Measurements from ENCODE around the gene CTBP1.

Gene CTBP1

DNA sequence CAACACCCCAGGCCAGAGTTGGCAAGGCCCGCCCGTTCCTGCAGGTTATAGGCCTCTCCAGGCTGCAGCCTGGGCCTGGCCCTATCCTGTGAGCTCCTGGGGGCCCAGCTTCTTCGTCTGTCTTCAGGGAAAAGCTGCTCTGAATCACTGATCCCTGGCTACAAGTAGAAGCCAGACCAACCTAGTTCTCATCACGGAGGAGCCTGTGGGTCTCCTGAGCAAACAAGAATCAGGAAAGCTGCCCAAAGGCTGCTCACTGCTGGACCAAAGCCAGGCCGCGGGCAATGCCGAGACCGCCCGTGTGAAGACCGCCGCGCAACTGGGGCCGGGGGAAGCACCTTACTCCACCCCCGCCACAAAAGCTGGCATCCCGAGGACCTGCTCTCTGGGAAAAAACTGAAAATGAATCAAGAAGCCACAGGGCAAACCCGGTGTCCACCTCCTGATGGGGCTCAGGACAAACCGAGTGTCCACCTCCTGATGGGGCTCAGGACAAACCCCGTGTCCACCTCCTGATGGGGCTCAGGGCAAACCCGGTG lies 12.8 kb downstream of the CTBP1 start:
- no peaks in the 10 kb centered on the region for H3K27me3 ChIP-seq (replicated peaks; ENCODE audit: control insufficient read depth, insufficient read depth, low read length)
- no peak for DNase-seq (ENCODE audit: extremely low read depth, insufficient read length)
- peaks cover 53% of the 10 kb centered on the region for H3K36me3 ChIP-seq (ENCODE audit: control insufficient read depth, insufficient read depth, low read length)
- TF ChIP-seq, protein P1, sequence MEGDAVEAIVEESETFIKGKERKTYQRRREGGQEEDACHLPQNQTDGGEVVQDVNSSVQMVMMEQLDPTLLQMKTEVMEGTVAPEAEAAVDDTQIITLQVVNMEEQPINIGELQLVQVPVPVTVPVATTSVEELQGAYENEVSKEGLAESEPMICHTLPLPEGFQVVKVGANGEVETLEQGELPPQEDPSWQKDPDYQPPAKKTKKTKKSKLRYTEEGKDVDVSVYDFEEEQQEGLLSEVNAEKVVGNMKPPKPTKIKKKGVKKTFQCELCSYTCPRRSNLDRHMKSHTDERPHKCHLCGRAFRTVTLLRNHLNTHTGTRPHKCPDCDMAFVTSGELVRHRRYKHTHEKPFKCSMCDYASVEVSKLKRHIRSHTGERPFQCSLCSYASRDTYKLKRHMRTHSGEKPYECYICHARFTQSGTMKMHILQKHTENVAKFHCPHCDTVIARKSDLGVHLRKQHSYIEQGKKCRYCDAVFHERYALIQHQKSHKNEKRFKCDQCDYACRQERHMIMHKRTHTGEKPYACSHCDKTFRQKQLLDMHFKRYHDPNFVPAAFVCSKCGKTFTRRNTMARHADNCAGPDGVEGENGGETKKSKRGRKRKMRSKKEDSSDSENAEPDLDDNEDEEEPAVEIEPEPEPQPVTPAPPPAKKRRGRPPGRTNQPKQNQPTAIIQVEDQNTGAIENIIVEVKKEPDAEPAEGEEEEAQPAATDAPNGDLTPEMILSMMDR (IDR thresholded peaks at IDR 0.05; ENCODE audit: insufficient read depth, low read length, poor library complexity, severe bottlenecking) = no peak
- no peak overlapping the region for H3K4me3 ChIP-seq (replicated peaks; ENCODE audit: low read depth, low read length)

DNA sequence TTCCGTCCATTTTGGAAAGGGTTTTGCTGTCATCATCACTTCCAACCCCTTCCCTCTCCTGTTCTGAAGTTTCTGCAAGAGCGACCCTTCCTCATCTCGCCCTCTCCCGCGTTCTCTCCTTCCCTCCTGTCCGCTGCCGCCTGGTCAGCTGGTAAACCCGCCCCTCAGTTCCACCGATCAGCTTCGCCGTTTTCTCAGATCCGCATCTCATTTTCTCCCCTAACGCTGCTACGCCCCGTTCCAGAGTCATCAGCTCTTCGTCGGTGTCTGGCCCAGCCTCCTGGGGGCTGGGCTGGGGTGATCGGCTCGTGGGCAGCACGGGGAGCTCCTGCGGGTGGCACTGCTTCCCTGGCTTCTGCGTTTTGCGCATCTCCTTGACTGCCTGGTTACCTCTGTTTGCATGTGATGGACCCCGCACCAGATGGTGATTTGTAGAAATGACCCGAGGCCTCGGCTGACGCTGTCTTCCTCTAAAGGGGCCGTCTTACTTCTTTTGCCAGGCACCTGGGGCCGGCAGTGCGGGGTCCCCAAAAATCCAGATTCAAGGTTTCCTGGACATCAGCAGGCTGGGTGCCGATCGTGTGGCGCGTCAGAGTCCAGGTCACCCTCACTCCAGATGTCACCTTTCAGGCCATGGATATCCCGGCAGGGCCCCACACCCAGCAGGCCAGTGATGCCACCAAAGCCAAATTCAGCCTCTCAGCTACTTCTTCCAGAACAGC lies 13.4 kb downstream of the CTBP1 start:
- DNase-seq (ENCODE audit: extremely low read depth, insufficient read length) = no peak
- no peaks in the 10 kb centered on the region for H3K27me3 ChIP-seq (replicated peaks; ENCODE audit: control insufficient read depth, insufficient read depth, low read length)
- H3K4me3 ChIP-seq (replicated peaks; ENCODE audit: low read depth, low read length) = no peak overlapping the region
- TF ChIP-seq, protein P1 (IDR thresholded peaks at IDR 0.05; ENCODE audit: insufficient read depth, low read length, poor library complexity, severe bottlenecking) = no peak
- peaks cover 53% of the 10 kb centered on the region for H3K36me3 ChIP-seq (ENCODE audit: control insufficient read depth, insufficient read depth, low read length)

DNA sequence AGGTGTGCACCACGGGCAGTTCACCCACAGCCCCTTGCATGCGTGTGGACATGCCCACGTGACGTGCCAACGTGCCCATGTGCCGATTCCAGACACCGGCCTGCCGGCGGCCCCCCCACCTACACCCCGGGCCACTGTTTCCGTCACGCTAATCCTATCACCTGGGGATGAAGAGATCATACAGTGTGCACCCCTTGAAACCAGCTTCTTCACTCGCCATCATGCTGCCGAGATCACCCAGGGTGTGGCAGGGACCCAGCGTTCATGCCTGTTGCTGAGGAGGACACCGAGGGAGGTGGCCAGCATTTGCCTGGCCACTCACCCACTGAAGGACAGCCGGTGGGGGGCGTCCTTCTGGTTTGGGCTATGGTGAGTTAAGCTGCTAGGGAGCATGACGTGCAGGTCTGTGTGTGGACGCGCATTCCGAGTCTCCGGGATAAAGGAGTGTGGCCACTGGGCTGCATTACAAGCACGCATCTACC lies 14.1 kb downstream of the CTBP1 start:
- no peak overlapping the region for H3K4me3 ChIP-seq (replicated peaks; ENCODE audit: low read depth, low read length)
- H3K27me3 ChIP-seq (replicated peaks; ENCODE audit: control insufficient read depth, insufficient read depth, low read length) = no peaks in the 10 kb centered on the region
- DNase-seq (ENCODE audit: extremely low read depth, insufficient read length) = no peak
- TF ChIP-seq, protein P1 (IDR thresholded peaks at IDR 0.05; ENCODE audit: insufficient read depth, low read length, poor library complexity, severe bottlenecking) = no peak
- H3K36me3 ChIP-seq (ENCODE audit: control insufficient read depth, insufficient read depth, low read length) = peaks cover 57% of the 10 kb centered on the region

DNA sequence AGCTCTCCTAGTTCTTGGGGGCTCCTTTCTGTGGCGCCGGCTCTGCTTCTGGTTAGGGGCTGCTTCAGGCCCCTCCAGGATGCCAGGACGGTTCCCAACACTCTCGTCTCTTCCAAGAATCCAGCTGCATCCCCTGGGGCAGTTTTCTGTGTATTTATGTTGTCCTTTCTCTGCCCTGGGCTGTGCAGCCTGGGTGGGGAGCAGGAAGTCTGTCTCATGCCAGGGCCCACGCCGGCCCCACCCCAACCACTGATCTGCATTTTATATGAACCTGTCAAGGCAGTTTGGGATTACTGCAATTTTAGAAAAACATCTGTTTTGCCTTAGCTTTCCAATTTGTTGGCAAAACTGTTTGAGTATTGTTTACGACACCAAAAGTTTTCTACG lies 14.6 kb downstream of the CTBP1 start:
- H3K36me3 ChIP-seq (ENCODE audit: control insufficient read depth, insufficient read depth, low read length) = peaks cover 57% of the 10 kb centered on the region
- TF ChIP-seq, protein P1 (IDR thresholded peaks at IDR 0.05; ENCODE audit: insufficient read depth, low read length, poor library complexity, severe bottlenecking) = no peak
- DNase-seq (ENCODE audit: extremely low read depth, insufficient read length) = no peak
- H3K4me3 ChIP-seq (replicated peaks; ENCODE audit: low read depth, low read length) = no peak overlapping the region
- H3K27me3 ChIP-seq (replicated peaks; ENCODE audit: control insufficient read depth, insufficient read depth, low read length) = no peaks in the 10 kb centered on the region

DNA sequence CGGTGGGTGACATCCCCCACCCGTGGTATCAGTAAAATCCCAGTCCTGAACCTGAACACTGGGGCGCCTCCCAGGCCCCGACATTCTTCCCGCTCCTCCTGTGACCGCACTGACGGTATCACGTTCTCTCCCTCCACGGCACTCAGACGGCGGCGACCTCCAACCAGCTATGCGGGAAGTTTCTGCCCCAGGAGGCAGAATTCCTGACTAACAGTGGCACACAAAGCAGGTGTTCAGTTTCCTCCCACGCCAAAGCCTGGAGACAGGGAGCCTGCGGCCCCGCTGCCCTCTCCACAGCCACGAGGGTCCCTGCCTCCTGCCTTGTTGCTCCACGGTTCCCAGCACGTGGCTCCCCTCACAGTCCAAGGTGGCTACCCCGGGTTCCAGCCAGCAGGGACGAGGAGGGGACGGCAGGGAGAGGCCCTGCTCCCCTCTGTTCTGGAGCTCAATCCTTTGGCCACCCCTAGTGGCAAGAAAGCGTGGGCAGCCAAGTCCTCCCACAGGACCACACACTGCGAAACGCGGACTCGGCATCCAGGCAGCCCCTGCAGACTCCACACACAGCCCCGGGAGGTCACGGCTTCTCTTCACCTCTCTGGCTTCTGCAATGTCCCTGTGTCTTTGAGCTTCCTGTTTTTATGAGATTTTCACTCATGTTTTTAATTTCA lies 15.2 kb downstream of the CTBP1 start:
- TF ChIP-seq, protein P1 (IDR thresholded peaks at IDR 0.05; ENCODE audit: insufficient read depth, low read length, poor library complexity, severe bottlenecking) = peak; percentile 1
- H3K36me3 ChIP-seq (ENCODE audit: control insufficient read depth, insufficient read depth, low read length) = peaks cover 60% of the 10 kb centered on the region
- DNase-seq (ENCODE audit: extremely low read depth, insufficient read length) = no peak
- H3K27me3 ChIP-seq (replicated peaks; ENCODE audit: control insufficient read depth, insufficient read depth, low read length) = no peaks in the 10 kb centered on the region
- H3K4me3 ChIP-seq (replicated peaks; ENCODE audit: low read depth, low read length) = no peak overlapping the region
